IMR-90 (cell line): ENCODE results near the gene ACSBG1. TPM values are rescaled to one million over a fixed set of nuclear protein-coding genes. Genes with fewer than 3 reads are reported as not detected.

Experiments used
- ATAC-seq: fragments of 200-7000 bp; cut with Tn5 transposase; 2 replicates; pipeline ENCODE4 v1.9.1; 2020; ENCODE audit warnings: low read depth, mild to moderate bottlenecking, moderate library complexity
- BruUV-seq: library from RNA; stranded (reverse); fragments of 400-500 nt; replicated peaks from 2 replicates; lab custom pipeline; 2021; lab: Mats Ljungman, UMichigan
- CTCF ChIA-PET: fragments of 300-600 bp; formaldehyde crosslinking; extraction: SDS; loops from one replicate; lab custom pipeline; 2021; ENCODE audit warnings: antibody characterized with exemption; lab: Yijun Ruan, JAX
- POLR2A ChIA-PET: fragments of 300-600 bp; sonication (Branson Sonifier 250); formaldehyde crosslinking; loops from one replicate; lab custom pipeline; 2022; ENCODE audit warnings: antibody characterized with exemption; ENCODE audit not compliant: unreplicated experiment; lab: Charles Lee
- DNase-seq: peaks from one replicate; pipeline ENCODE4 v3.0.0; 2013
- H2AFZ ChIP-seq: replicated peaks from 2 replicates; pipeline ENCODE3; 2013; ENCODE audit warnings: low read length, mild to moderate bottlenecking; ENCODE audit not compliant: poor library complexity
- H2AK5ac ChIP-seq: 2 replicates; pipeline ENCODE4 v1.6.1; 2013; ENCODE audit warnings: low read depth, low read length, inconsistent platforms
- H2AK9ac ChIP-seq: replicated peaks from 2 replicates; pipeline ENCODE3; 2013; ENCODE audit warnings: mild to moderate bottlenecking, low read depth, low read length, moderate library complexity; ENCODE audit not compliant: poor library complexity
- H2BK120ac ChIP-seq: 2 replicates; pipeline ENCODE4 v1.6.1; 2013; ENCODE audit warnings: low read depth, low read length, inconsistent platforms
- H2BK15ac ChIP-seq: 3 replicates; pipeline ENCODE4 v1.6.1; 2013; ENCODE audit warnings: low read depth, low read length, inconsistent platforms
- H2BK20ac ChIP-seq: 2 replicates; pipeline ENCODE4 v1.6.1; 2013; ENCODE audit warnings: low read depth, mild to moderate bottlenecking, inconsistent platforms, low read length, moderate library complexity
- H2BK5ac ChIP-seq: 2 replicates; pipeline ENCODE4 v1.6.1; 2013; ENCODE audit warnings: mild to moderate bottlenecking, low read depth, low read length, inconsistent platforms; ENCODE audit not compliant: poor library complexity, severe bottlenecking
- H3K14ac ChIP-seq: replicated peaks from 2 replicates; pipeline ENCODE4 v1.6.1; 2013; ENCODE audit warnings: low read depth, low read length, inconsistent platforms
- H3K18ac ChIP-seq: 2 replicates; pipeline ENCODE4 v1.6.1; 2013; ENCODE audit warnings: low read depth, low read length, control low read depth
- H3K23ac ChIP-seq: 2 replicates; pipeline ENCODE4 v1.6.1; 2013; ENCODE audit warnings: low read depth, low read length, inconsistent platforms
- H3K27ac ChIP-seq: 2 replicates; pipeline ENCODE4 v1.5.1; 2013; ENCODE audit warnings: mild to moderate bottlenecking, control low read depth, low read length; ENCODE audit not compliant: insufficient read depth
- H3K27me3 ChIP-seq: 2 replicates; pipeline ENCODE4 v1.6.1; 2013; ENCODE audit warnings: low read length; ENCODE audit not compliant: control insufficient read depth, insufficient read depth
- H3K36me3 ChIP-seq: 2 replicates; pipeline ENCODE4 v1.6.1; 2013; ENCODE audit warnings: low read length, mixed read lengths; ENCODE audit not compliant: control insufficient read depth, insufficient read depth
- H3K4ac ChIP-seq: 2 replicates; pipeline ENCODE4 v1.6.1; 2013; ENCODE audit warnings: low read depth, low read length, inconsistent platforms
- H3K4me1 ChIP-seq: 2 replicates; pipeline ENCODE4 v1.6.1; 2013; ENCODE audit warnings: low read length, mixed read lengths; ENCODE audit not compliant: control insufficient read depth, insufficient read depth
- H3K4me2 ChIP-seq: 2 replicates; pipeline ENCODE4 v1.6.1; 2013; ENCODE audit warnings: low read depth, mild to moderate bottlenecking, control low read depth, low read length, moderate library complexity
- H3K4me3 ChIP-seq: 2 replicates; pipeline ENCODE4 v1.5.1; 2013; ENCODE audit warnings: low read depth, mild to moderate bottlenecking, control low read depth, low read length, moderate library complexity; ENCODE audit not compliant: insufficient read depth
- H3K56ac ChIP-seq: 2 replicates; pipeline ENCODE4 v1.6.1; 2013; ENCODE audit warnings: low read length, inconsistent platforms; ENCODE audit not compliant: insufficient read depth; ENCODE audit errors: extremely low read depth
- H3K79me1 ChIP-seq, 2 experiments: 2 replicates each; pipeline ENCODE4 v1.6.1; 2013; ENCODE audit warnings: low read length in 2 of 2, inconsistent platforms in 1 of 2, low read depth in 1 of 2
- H3K9ac ChIP-seq: 2 replicates; pipeline ENCODE4 v1.6.1; 2013; ENCODE audit warnings: low read depth, low read length, control low read depth
- H3K9me1 ChIP-seq: 2 replicates; pipeline ENCODE4 v1.6.1; 2013; ENCODE audit warnings: low read length, inconsistent platforms; ENCODE audit not compliant: insufficient read depth
- H3K9me3 ChIP-seq: 2 replicates; pipeline ENCODE4 v1.6.1; 2013; ENCODE audit warnings: low read length; ENCODE audit not compliant: control insufficient read depth, insufficient read depth
- H4K20me1 ChIP-seq: 2 replicates; pipeline ENCODE4 v1.6.1; 2013; ENCODE audit warnings: low read length, inconsistent platforms; ENCODE audit not compliant: insufficient read depth
- H4K5ac ChIP-seq: 2 replicates; pipeline ENCODE4 v1.6.1; 2013; ENCODE audit warnings: mild to moderate bottlenecking, low read depth, low read length, control low read depth
- H4K8ac ChIP-seq, 2 experiments: 2 replicates each; pipeline ENCODE4 v1.6.1; 2013; ENCODE audit warnings: low read depth in 2 of 2, low read length in 2 of 2, control low read depth in 1 of 2, inconsistent platforms in 1 of 2
- H4K91ac ChIP-seq: 2 replicates; pipeline ENCODE4 v1.6.1; 2013; ENCODE audit warnings: low read depth, low read length, inconsistent platforms; ENCODE audit not compliant: insufficient read depth
- CTCF ChIP-seq: conservative IDR thresholded peaks from 2 replicates; pipeline ENCODE4 v1.5.1; 2012; ENCODE audit warnings: mild to moderate bottlenecking, low read depth, low read length, improper control_type of control experiment
- WGBS, 2 experiments: methylation state at CpG; one replicate each; pipeline versions ENCODE4 v1.1.5 to v1.1.7; 2013; ENCODE audit warnings: missing lambda C conversion rate in 2 of 2; ENCODE audit not compliant: insufficient read length in 1 of 2; ENCODE audit errors: extremely low coverage in 2 of 2; 5-methylcytosine and 5-hydroxymethylcytosine counted together
- dilution Hi-C: fragments of 300-500 bp; cut with HindIII; formaldehyde crosslinking; loops from one replicate; pipeline ENCODE4 v1.14.3; 2018; ENCODE audit warnings: low sequenced_read_pairs; ENCODE audit not compliant: unreplicated experiment
- in situ Hi-C: fragments of 300-500 bp; cut with MboI; formaldehyde crosslinking; loops from 3 replicates; pipeline ENCODE4 v1.14.3; 2019; ENCODE audit warnings: low sequenced_read_pairs, inconsistent platforms, mixed read lengths
- intact Hi-C: fragments of 100-400 bp; cut with micrococcal nuclease; formaldehyde crosslinking; loops from 2 replicates; pipeline ENCODE4 v1.10.0; 2022
- polyA plus RNA-seq, 3 experiments: library from polyadenylated mRNA; depleted of rRNA; stranded (reverse); fragments of >200 nt; gene quantifications; 2 replicates each; pipeline ENCODE4 v1.2.3, GENCODE V29; 2012; ENCODE audit warnings: low replicate concordance in 1 of 3
- total RNA-seq: library from RNA; depleted of rRNA; stranded (reverse); fragments of >200 nt; gene quantifications from 2 replicates; pipeline ENCODE4 v1.2.3, GENCODE V29; 2012
- TF ChIP-seq, protein P1 (sequence below): fragments of 150-350 bp; IDR thresholded peaks from 2 replicates; pipeline ENCODE4 v1.6.1; 2017; ENCODE audit warnings: mild to moderate bottlenecking, antibody characterized with exemption, low read length, low read depth

Gene ACSBG1
- total and polyA plus RNA-seq, 2 of the 4 experiments (the other 2 are of a cell fraction): 0.02 TPM; not detected in 1

- Histone ChIP-seq H4K20me1 (no peaks in the 10 kb centered on the region), H2AFZ (no peak overlapping the region), H3K18ac (no peak overlapping the region), H3K4me1 (no peaks in the 10 kb centered on the region), H2BK20ac (no peak overlapping the region), H3K4ac (no peak overlapping the region), H3K9me1 (no peaks in the 10 kb centered on the region), H4K91ac (no peak overlapping the region), H3K4me3 (no peak overlapping the region), H4K8ac (no peak overlapping the region), H3K23ac (no peak overlapping the region), H3K27me3 (peaks cover 47% of the 10 kb centered on the region), H3K36me3 (no peaks in the 10 kb centered on the region), H3K9ac (no peak overlapping the region), H2BK120ac (no peak overlapping the region), H3K56ac (no peak overlapping the region), H2AK9ac (no peak overlapping the region), H2AK5ac (no peak overlapping the region), H2BK15ac (no peak overlapping the region), H3K4me2 (no peak overlapping the region), H2BK5ac (no peak overlapping the region), H3K9me3 (no peaks in the 10 kb centered on the region), H3K79me1 (no peaks in the 10 kb centered on the region), H3K27ac (no peak overlapping the region), H4K5ac (no peak overlapping the region), H3K14ac (no peak overlapping the region)
- WGBS, 2 experiments: 52% methylated on average over 5 of the region's 6 CpGs; no CpG with 5 or more reads in 1 of the 2 experiments
- ChIA-PET POLR2A (no interaction called here), CTCF (no interaction called here)
- ATAC-seq: no peak
- dilution Hi-C loops (no loop called here), intact Hi-C loops (no loop called here), in situ Hi-C loops (loop anchor here (10.0 kb wide), 1 partner anchor 122 kb away; no protein-coding TSS in a partner anchor)
- BruUV-seq: no TSS peak
- no peak for DNase-seq
- TF ChIP-seq, protein P1, sequence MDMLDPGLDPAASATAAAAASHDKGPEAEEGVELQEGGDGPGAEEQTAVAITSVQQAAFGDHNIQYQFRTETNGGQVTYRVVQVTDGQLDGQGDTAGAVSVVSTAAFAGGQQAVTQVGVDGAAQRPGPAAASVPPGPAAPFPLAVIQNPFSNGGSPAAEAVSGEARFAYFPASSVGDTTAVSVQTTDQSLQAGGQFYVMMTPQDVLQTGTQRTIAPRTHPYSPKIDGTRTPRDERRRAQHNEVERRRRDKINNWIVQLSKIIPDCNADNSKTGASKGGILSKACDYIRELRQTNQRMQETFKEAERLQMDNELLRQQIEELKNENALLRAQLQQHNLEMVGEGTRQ: no peak
- TF ChIP-seq CTCF: no peak
Measured at GRCh38 chr15:78237146-78237545, 2.8 kb upstream of the ACSBG1 start.
